Urinary bladder (tissue), 4 donors: ENCODE data around the gene STARD10. TPM values are rescaled to one million over a fixed set of nuclear protein-coding genes. Genes with fewer than 3 reads are reported as not detected.

Experiments used
- DNase-seq: peaks from one replicate; pipeline ENCODE4 v3.0.0-alpha.2; 2015; ENCODE audit errors: extremely low spot score
- H3K27ac ChIP-seq: one replicate; pipeline ENCODE4 v1.5.1; 2013; ENCODE audit warnings: low read depth, mild to moderate bottlenecking, moderate library complexity
- H3K36me3 ChIP-seq: one replicate; pipeline ENCODE4 v1.6.1; 2013; ENCODE audit warnings: mild to moderate bottlenecking, moderate library complexity; ENCODE audit not compliant: insufficient read depth
- H3K4me1 ChIP-seq: one replicate; pipeline ENCODE4 v1.6.1; 2013; ENCODE audit warnings: mild to moderate bottlenecking, moderate library complexity; ENCODE audit not compliant: insufficient read depth
- H3K4me3 ChIP-seq: one replicate; pipeline ENCODE4 v1.5.1; 2013; ENCODE audit warnings: low read depth, low read length
- WGBS: extraction: QIAGEN DNeasy Blood & Tissue Kit; methylation state at CpG from one replicate; pipeline ENCODE4 v1.1.7; 2013; 5-methylcytosine and 5-hydroxymethylcytosine counted together
- polyA plus RNA-seq: library from polyadenylated mRNA; stranded (reverse); fragments of 200-250 nt; gene quantifications from one replicate; pipeline ENCODE4 v1.2.3, GENCODE V29; 2013
- total RNA-seq: library from RNA; depleted of rRNA; stranded (reverse); fragments of >200 nt; gene quantifications from one replicate; pipeline ENCODE4 v1.2.3, GENCODE V29; 2014
- donor health status: healthy with polysubstance abuse.
- donor health status: healthy.

The STARD10 gene
- total and polyA plus RNA-seq, 2 donors = 16.3 to 33.5 TPM

- peak; percentile 21 for DNase-seq
- 2% methylated on average over 48 of the region's 51 CpGs for WGBS
- no peaks in the 10 kb centered on the region for H3K36me3 ChIP-seq
These were observed 41.5 kb downstream of the STARD10 start, which contains the start of gene ARAP1 for GRCh38 chr11:72752088-72752914. Gene ARAP1, minus strand, starts transcription at chr11:72752408. Its CDS starts 25,280 bp downstream, at chr11:72727128.

GRCh38 chr11:72751116-72752087, 42.4 kb downstream of the STARD10 start:
- Histone ChIP-seq H3K36me3 (no peaks in the 10 kb centered on the region), H3K4me3 (peak overlapping the region; percentile 72), H3K27ac (no peak overlapping the region), H3K4me1 (no peaks in the 10 kb centered on the region)
- WGBS = 40% methylated on average over 19 of the region's 19 CpGs
- no peak for DNase-seq

More at GRCh38 chr11:72752088-72752914, 41.5 kb downstream of the STARD10 start, which contains the start of gene ARAP1:
- peak within 1 kb of the TSS; percentile 72 for H3K4me3 ChIP-seq
- H3K27ac ChIP-seq = no peak within 1 kb of the TSS
- no peaks in the 10 kb centered on the region for H3K4me1 ChIP-seq

GRCh38 chr11:72750556-72751115, 43.2 kb downstream of the STARD10 start:
- H3K4me1 ChIP-seq = no peaks in the 10 kb centered on the region

GRCh38 chr11:72750086-72750485, 43.8 kb downstream of the STARD10 start:
- Histone ChIP-seq H3K36me3 (no peaks in the 10 kb centered on the region), H3K27ac (no peak overlapping the region), H3K4me1 (no peaks in the 10 kb centered on the region), H3K4me3 (no peak overlapping the region)
- 75% methylated on average over 9 of the region's 9 CpGs for WGBS
- DNase-seq = no peak

More at GRCh38 chr11:72750556-72751115, 43.2 kb downstream of the STARD10 start:
- no peak for DNase-seq
- Histone ChIP-seq H3K27ac (no peak overlapping the region), H3K4me3 (no peak overlapping the region), H3K36me3 (no peaks in the 10 kb centered on the region)
- 78% methylated on average over 2 of the region's 2 CpGs for WGBS

GRCh38 chr11:72747289-72747855, 46.5 kb downstream of the STARD10 start:
- Histone ChIP-seq H3K27ac (no peak overlapping the region), H3K4me1 (no peaks in the 10 kb centered on the region)
- WGBS = 94% methylated on average over 6 of the region's 6 CpGs

GRCh38 chr11:72746821-72747220, 47.0 kb downstream of the STARD10 start:
- whole genome bisulfite sequencing = 90% methylated on average over 3 of the region's 3 CpGs
- no peaks in the 10 kb centered on the region for H3K4me1 ChIP-seq

More at GRCh38 chr11:72747289-72747855, 46.5 kb downstream of the STARD10 start:
- Histone ChIP-seq H3K4me3 (no peak overlapping the region), H3K36me3 (no peaks in the 10 kb centered on the region)
- no peak for DNase-seq

GRCh38 chr11:72745925-72746550, 47.8 kb downstream of the STARD10 start:
- no peaks in the 10 kb centered on the region for H3K36me3 ChIP-seq
- no peak overlapping the region for H3K27ac ChIP-seq
- H3K4me1 ChIP-seq = no peaks in the 10 kb centered on the region
- WGBS = 87% methylated on average over 11 of the region's 11 CpGs
- H3K4me3 ChIP-seq = no peak overlapping the region
- DNase-seq = no peak

More at GRCh38 chr11:72746821-72747220, 47.0 kb downstream of the STARD10 start:
- Histone ChIP-seq H3K36me3 (no peaks in the 10 kb centered on the region), H3K4me3 (no peak overlapping the region), H3K27ac (no peak overlapping the region)
- DNase-seq = no peak

- Histone ChIP-seq H3K4me3 (no peak overlapping the region), H3K4me1 (no peaks in the 10 kb centered on the region), H3K36me3 (no peaks in the 10 kb centered on the region), H3K27ac (no peak overlapping the region)
- DNase-seq = no peak
- 92% methylated on average over 5 of the region's 5 CpGs for WGBS
These were observed 48.3 kb downstream of the STARD10 start for GRCh38 chr11:72745511-72745910.

GRCh38 chr11:72744474-72744873, 49.4 kb downstream of the STARD10 start:
- Histone ChIP-seq H3K27ac (no peak overlapping the region), H3K4me1 (no peaks in the 10 kb centered on the region), H3K36me3 (no peaks in the 10 kb centered on the region), H3K4me3 (no peak overlapping the region)
- 84% methylated on average over 6 of the region's 6 CpGs for WGBS
- DNase-seq = no peak

- Histone ChIP-seq H3K4me1 (no peaks in the 10 kb centered on the region), H3K36me3 (no peaks in the 10 kb centered on the region), H3K27ac (no peak overlapping the region), H3K4me3 (no peak overlapping the region)
- no peak for DNase-seq
- 90% methylated on average over 6 of the region's 6 CpGs for WGBS
These were observed 50.3 kb downstream of the STARD10 start for GRCh38 chr11:72743321-72744221.

GRCh38 chr11:72742513-72743320, 51.1 kb downstream of the STARD10 start:
- H3K4me3 ChIP-seq = no peak overlapping the region
- H3K27ac ChIP-seq = no peak overlapping the region
- DNase-seq = no peak
- H3K36me3 ChIP-seq = no peaks in the 10 kb centered on the region
- H3K4me1 ChIP-seq = no peaks in the 10 kb centered on the region
- 80% methylated on average over 7 of the region's 7 CpGs for WGBS
